Vagina (tissue), 2 donors: ENCODE measurements around the gene MT1A.

ENCODE experiments used
- CTCF ChIP-seq, 3 experiments: fragments of 450-650 bp in 2 of 3; fragments of 200-600 bp in 1 of 3; sonication (generic) in 1 of 3; IDR thresholded peaks; one replicate each; pipeline ENCODE4 v1.5.1; 2017 to 2019; ENCODE audit warnings: antibody characterized with exemption in 3 of 3, mild to moderate bottlenecking in 2 of 3, moderate library complexity in 2 of 3
- POLR2A ChIP-seq, 2 donors: fragments of 450-650 bp; IDR thresholded peaks; one replicate each; pipeline ENCODE4 v1.6.1; 2017; ENCODE audit warnings: antibody characterized with exemption in 2 of 2, mild to moderate bottlenecking in 2 of 2, moderate library complexity in 2 of 2

GRCh38 chr16:56686758-56687157 lies 48.3 kb downstream of the MT1A start:
- TF ChIP-seq POLR2A (IDR thresholded peaks at IDR 0.05) (no peak), CTCF (IDR thresholded peaks at IDR 0.05) (no peak)
